HEK293 (cell line): ENCODE results near the gene BRF1.
A peak's percentile ranks its signal among the peaks of the same experiment; 100 is the strongest.

Experiments used
- CTCF ChIA-PET: fragments of 350-600 bp; formaldehyde crosslinking; extraction: SDS; loops from one replicate; lab custom pipeline; 2021; ENCODE audit warnings: antibody characterized with exemption; lab: Yijun Ruan, JAX
- POLR2A ChIA-PET: fragments of 300-600 bp; formaldehyde crosslinking; extraction: SDS; loops from one replicate; lab custom pipeline; 2020; ENCODE audit warnings: antibody characterized with exemption, inconsistent platforms; lab: Yijun Ruan, JAX
- H3K27ac ChIP-seq: fragments of 200-500 bp; sonication (Bioruptor generic); 2 replicates; pipeline ENCODE4 v1.5.1; 2014; ENCODE audit warnings: low read depth, low read length, control low read depth, inconsistent platforms; ENCODE audit errors: extremely low read depth
- H3K36me3 ChIP-seq, 2 experiments: fragments of 200-500 bp in 1 of 2; sonication (Bioruptor generic) in 1 of 2; 1 replicate in 1 of 2; 2 replicates in 1 of 2; pipeline ENCODE4 v1.5.1; 2014 to 2017; ENCODE audit warnings: inconsistent platforms in 2 of 2, low read length in 2 of 2; ENCODE audit not compliant: control insufficient read depth in 2 of 2, insufficient read depth in 1 of 2
- H3K4me1 ChIP-seq: fragments of 200-500 bp; sonication (Bioruptor generic); 2 replicates; pipeline ENCODE4 v1.5.1; 2014; ENCODE audit warnings: mild to moderate bottlenecking, low read length, inconsistent platforms; ENCODE audit not compliant: control insufficient read depth, insufficient read depth
- H3K4me3 ChIP-seq: 2 replicates; pipeline ENCODE4 v1.5.1; 2011; ENCODE audit warnings: low read depth, mild to moderate bottlenecking, control low read depth, low read length, moderate library complexity
- H3K9me3 ChIP-seq: fragments of 200-500 bp; sonication (Bioruptor generic); 2 replicates; pipeline ENCODE4 v1.5.1; 2014; ENCODE audit warnings: low read depth, low read length, inconsistent platforms; ENCODE audit not compliant: control insufficient read depth, insufficient read depth
- GLIS1 ChIP-seq: fragments of 450-650 bp; formaldehyde crosslinking; IDR thresholded peaks from 2 replicates; pipeline ENCODE4 v1.5.1; 2016; ENCODE audit warnings: missing biosample characterization, missing genetic modification characterization
- GLIS2 ChIP-seq: fragments of 450-650 bp; formaldehyde crosslinking; IDR thresholded peaks from 2 replicates; pipeline ENCODE4 v1.5.1; 2016; ENCODE audit warnings: missing biosample characterization, missing genetic modification characterization
- MEIS1 ChIP-seq: sonication (generic); formaldehyde crosslinking; IDR thresholded peaks from 2 replicates; pipeline ENCODE4 v1.8.1; 2022; ENCODE audit warnings: missing genetic modification reagents, mild to moderate bottlenecking, borderline replicate concordance
- SP2 ChIP-seq: fragments of 450-650 bp; formaldehyde crosslinking; IDR thresholded peaks from 2 replicates; pipeline ENCODE4 v1.5.1; 2016; ENCODE audit warnings: missing biosample characterization, missing genetic modification characterization
- SP7 ChIP-seq: fragments of 450-650 bp; formaldehyde crosslinking; IDR thresholded peaks from 2 replicates; pipeline ENCODE4 v1.5.1; 2016; ENCODE audit warnings: missing biosample characterization, missing genetic modification characterization
- ZBTB20 ChIP-seq: fragments of 450-650 bp; formaldehyde crosslinking; IDR thresholded peaks from 2 replicates; pipeline ENCODE4 v1.5.1; 2016; ENCODE audit warnings: missing biosample characterization, missing genetic modification characterization
- ZNF16 ChIP-seq: fragments of 450-650 bp; formaldehyde crosslinking; IDR thresholded peaks from 2 replicates; pipeline ENCODE4 v1.5.1; 2016; ENCODE audit warnings: low read depth, missing biosample characterization, missing genetic modification characterization
- ZNF175 ChIP-seq: fragments of 450-650 bp; formaldehyde crosslinking; IDR thresholded peaks from 2 replicates; pipeline ENCODE4 v1.5.1; 2016; ENCODE audit warnings: missing biosample characterization, missing genetic modification characterization
- ZNF350 ChIP-seq: fragments of 450-650 bp; formaldehyde crosslinking; IDR thresholded peaks from 2 replicates; pipeline ENCODE4 v1.5.0; 2017; ENCODE audit warnings: missing biosample characterization, mild to moderate bottlenecking, missing genetic modification characterization
- ZNF423 ChIP-seq: fragments of 450-650 bp; formaldehyde crosslinking; IDR thresholded peaks from 2 replicates; pipeline ENCODE4 v1.5.1; 2016; ENCODE audit warnings: missing biosample characterization, missing genetic modification characterization
- ZNF514 ChIP-seq: fragments of 450-650 bp; formaldehyde crosslinking; IDR thresholded peaks from 2 replicates; pipeline ENCODE4 v1.5.1; 2016; ENCODE audit warnings: missing biosample characterization, missing genetic modification characterization
- ZNF549 ChIP-seq: fragments of 450-650 bp; IDR thresholded peaks from 2 replicates; pipeline ENCODE4 v1.5.1; 2018; ENCODE audit warnings: missing biosample characterization, missing genetic modification characterization, mild to moderate bottlenecking, inconsistent platforms, moderate library complexity
- ZNF571 ChIP-seq: fragments of 450-650 bp; formaldehyde crosslinking; IDR thresholded peaks from 2 replicates; pipeline ENCODE4 v1.5.0; 2017; ENCODE audit warnings: missing biosample characterization, missing genetic modification characterization
- ZNF623 ChIP-seq: fragments of 450-650 bp; formaldehyde crosslinking; IDR thresholded peaks from 2 replicates; pipeline ENCODE4 v1.5.1; 2016; ENCODE audit warnings: missing biosample characterization, missing genetic modification characterization
- ZNF791 ChIP-seq: fragments of 450-650 bp; formaldehyde crosslinking; IDR thresholded peaks from 2 replicates; pipeline ENCODE4 v1.5.1; 2016; ENCODE audit warnings: missing biosample characterization, missing genetic modification characterization
- ZNF830 ChIP-seq: fragments of 450-650 bp; IDR thresholded peaks from 2 replicates; pipeline ENCODE4 v1.5.0; 2018; ENCODE audit warnings: missing biosample characterization, missing genetic modification characterization, low read depth, mild to moderate bottlenecking, moderate library complexity
- TF ChIP-seq, protein P1 (sequence below): fragments of 450-650 bp; formaldehyde crosslinking; IDR thresholded peaks from 2 replicates; pipeline ENCODE4 v1.5.1; 2016; ENCODE audit warnings: missing biosample characterization, missing genetic modification characterization
- TF ChIP-seq, protein P2 (sequence below): sonication (generic); formaldehyde crosslinking; IDR thresholded peaks from 2 replicates; pipeline ENCODE4 v1.8.1; 2022; ENCODE audit warnings: mild to moderate bottlenecking, moderate library complexity, missing genetic modification reagents
- TF ChIP-seq, protein P3 (sequence below): fragments of 450-650 bp; formaldehyde crosslinking; IDR thresholded peaks from 2 replicates; pipeline ENCODE4 v1.5.1; 2017; ENCODE audit warnings: missing biosample characterization, missing genetic modification characterization
- TF ChIP-seq, protein P4 (sequence below): fragments of 450-650 bp; formaldehyde crosslinking; IDR thresholded peaks from 2 replicates; pipeline ENCODE4 v1.5.1; 2017; ENCODE audit warnings: missing biosample characterization, missing genetic modification characterization

BRF1 gene

DNA sequence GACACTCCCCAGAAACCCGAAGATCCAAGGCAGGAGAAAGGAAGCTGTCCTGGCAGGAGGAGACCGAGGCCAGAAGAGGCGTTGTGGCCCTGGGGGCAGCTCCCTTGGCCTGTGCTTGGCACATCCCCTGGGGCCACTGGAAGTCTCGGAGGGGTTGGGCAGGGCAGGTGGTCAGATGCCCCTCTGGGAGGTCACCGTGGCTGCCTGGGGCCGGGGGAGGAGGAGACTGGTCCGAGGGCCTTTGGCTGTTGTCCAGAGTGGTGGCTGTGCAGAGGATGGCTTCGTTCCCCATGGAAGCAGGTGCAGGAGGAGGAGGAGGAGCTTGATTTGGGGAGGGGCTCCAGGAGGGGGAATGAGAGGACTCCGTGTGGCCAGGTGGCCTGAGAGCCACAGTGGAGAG, 116.3 kb downstream of the BRF1 start:
- no peak overlapping the region for H3K4me3 ChIP-seq
- CTCF ChIA-PET, result interaction anchor here (0.6 to 0.8 kb wide), 2 partner anchors 34 to 90 kb away, joined by 3 to 4 read pairs; no protein-coding TSS in a partner anchor
- POLR2A ChIA-PET, result no interaction called here
- no peaks in the 10 kb centered on the region for H3K9me3 ChIP-seq
- no peaks in the 10 kb centered on the region for H3K4me1 ChIP-seq
- no peaks in the 10 kb centered on the region for H3K36me3 ChIP-seq
- no peak overlapping the region for H3K27ac ChIP-seq
- TF ChIP-seq ZNF830 (tag by site-specific recombination), result no peak
- TF ChIP-seq ZNF623, result no peak
- peak; percentile 48 for TF ChIP-seq GLIS1 (tag by site-specific recombination)
- no peak for TF ChIP-seq ZNF350
- TF ChIP-seq ZNF514 (tag by site-specific recombination), result no peak
- peak; percentile 34; the same call in 1 of the 2 replicates for TF ChIP-seq GLIS2 (tag by site-specific recombination)
- TF ChIP-seq, protein P1, sequence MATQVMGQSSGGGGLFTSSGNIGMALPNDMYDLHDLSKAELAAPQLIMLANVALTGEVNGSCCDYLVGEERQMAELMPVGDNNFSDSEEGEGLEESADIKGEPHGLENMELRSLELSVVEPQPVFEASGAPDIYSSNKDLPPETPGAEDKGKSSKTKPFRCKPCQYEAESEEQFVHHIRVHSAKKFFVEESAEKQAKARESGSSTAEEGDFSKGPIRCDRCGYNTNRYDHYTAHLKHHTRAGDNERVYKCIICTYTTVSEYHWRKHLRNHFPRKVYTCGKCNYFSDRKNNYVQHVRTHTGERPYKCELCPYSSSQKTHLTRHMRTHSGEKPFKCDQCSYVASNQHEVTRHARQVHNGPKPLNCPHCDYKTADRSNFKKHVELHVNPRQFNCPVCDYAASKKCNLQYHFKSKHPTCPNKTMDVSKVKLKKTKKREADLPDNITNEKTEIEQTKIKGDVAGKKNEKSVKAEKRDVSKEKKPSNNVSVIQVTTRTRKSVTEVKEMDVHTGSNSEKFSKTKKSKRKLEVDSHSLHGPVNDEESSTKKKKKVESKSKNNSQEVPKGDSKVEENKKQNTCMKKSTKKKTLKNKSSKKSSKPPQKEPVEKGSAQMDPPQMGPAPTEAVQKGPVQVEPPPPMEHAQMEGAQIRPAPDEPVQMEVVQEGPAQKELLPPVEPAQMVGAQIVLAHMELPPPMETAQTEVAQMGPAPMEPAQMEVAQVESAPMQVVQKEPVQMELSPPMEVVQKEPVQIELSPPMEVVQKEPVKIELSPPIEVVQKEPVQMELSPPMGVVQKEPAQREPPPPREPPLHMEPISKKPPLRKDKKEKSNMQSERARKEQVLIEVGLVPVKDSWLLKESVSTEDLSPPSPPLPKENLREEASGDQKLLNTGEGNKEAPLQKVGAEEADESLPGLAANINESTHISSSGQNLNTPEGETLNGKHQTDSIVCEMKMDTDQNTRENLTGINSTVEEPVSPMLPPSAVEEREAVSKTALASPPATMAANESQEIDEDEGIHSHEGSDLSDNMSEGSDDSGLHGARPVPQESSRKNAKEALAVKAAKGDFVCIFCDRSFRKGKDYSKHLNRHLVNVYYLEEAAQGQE, result no peak

DNA sequence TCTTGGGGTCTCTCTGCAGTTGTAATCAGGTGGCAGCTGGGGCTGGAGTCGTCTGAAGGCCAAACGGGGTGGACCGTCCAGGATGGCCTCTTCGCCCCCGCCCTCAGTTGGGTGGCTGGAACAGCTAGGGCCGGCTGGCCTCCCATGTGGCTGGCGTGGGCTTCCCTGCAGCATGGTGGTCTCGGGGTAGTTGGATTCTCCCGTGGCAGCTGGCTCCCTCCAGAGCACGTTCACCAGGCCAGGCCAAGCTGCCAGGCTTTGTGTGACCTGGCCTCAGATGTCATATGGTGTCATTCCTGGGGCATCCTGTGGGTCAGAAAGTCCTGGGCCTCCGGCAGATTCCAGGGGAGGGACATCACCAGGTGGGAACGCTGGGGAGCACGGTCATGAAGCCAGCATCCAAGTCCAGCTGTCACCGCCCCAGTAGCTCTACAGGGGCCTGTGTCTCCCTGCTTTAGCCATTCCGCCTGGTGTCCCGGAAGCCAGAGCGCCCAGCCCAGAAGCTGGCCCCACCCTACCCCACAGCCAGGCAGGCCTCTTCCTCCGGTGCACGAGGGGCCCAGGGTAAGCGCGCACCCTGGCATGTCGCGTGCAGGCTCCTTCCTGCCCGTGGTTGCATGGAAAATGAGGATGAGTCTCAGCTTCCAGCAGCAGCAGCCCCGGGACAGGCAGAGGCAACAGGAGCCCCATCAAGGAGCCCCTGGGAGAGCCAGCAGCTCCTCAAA, 118.3 kb downstream of the BRF1 start:
- ChIA-PET POLR2A (interaction anchor here (3.2 kb wide), 1 partner anchor 12 kb away, joined by 9 read pairs; no protein-coding TSS in a partner anchor), CTCF (interaction anchor here (0.7 to 4.0 kb wide), 5 partner anchors 13 to 355 kb away, joined by 3 to 18 read pairs (median 3); partner anchors contain the start of gene JAG2)
- Histone ChIP-seq H3K9me3 (no peaks in the 10 kb centered on the region), H3K4me1 (no peaks in the 10 kb centered on the region), H3K27ac (no peak overlapping the region), H3K4me3 (no peak overlapping the region), H3K36me3 (no peaks in the 10 kb centered on the region)
- TF ChIP-seq ZNF16 (no peak), ZNF175 (no peak), SP7 (tag by site-specific recombination) (no peak), ZNF549 (tag by site-specific recombination) (no peak), ZNF423 (no peak), ZNF571 (tag by site-specific recombination) (no peak), ZNF830 (tag by site-specific recombination) (no peak), ZNF791 (tag by site-specific recombination) (no peak), ZBTB20 (tag by site-specific recombination) (no peak), SP2 (no peak), MEIS1 (CRISPR knock-in tag) (no peak)
- TF ChIP-seq, protein P2, sequence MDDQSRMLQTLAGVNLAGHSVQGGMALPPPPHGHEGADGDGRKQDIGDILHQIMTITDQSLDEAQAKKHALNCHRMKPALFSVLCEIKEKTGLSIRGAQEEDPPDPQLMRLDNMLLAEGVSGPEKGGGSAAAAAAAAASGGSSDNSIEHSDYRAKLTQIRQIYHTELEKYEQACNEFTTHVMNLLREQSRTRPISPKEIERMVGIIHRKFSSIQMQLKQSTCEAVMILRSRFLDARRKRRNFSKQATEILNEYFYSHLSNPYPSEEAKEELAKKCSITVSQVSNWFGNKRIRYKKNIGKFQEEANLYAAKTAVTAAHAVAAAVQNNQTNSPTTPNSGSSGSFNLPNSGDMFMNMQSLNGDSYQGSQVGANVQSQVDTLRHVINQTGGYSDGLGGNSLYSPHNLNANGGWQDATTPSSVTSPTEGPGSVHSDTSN (CRISPR knock-in tag), result no peak
- TF ChIP-seq, protein P3, sequence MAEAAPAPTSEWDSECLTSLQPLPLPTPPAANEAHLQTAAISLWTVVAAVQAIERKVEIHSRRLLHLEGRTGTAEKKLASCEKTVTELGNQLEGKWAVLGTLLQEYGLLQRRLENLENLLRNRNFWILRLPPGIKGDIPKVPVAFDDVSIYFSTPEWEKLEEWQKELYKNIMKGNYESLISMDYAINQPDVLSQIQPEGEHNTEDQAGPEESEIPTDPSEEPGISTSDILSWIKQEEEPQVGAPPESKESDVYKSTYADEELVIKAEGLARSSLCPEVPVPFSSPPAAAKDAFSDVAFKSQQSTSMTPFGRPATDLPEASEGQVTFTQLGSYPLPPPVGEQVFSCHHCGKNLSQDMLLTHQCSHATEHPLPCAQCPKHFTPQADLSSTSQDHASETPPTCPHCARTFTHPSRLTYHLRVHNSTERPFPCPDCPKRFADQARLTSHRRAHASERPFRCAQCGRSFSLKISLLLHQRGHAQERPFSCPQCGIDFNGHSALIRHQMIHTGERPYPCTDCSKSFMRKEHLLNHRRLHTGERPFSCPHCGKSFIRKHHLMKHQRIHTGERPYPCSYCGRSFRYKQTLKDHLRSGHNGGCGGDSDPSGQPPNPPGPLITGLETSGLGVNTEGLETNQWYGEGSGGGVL, result no peak
- TF ChIP-seq, protein P4, sequence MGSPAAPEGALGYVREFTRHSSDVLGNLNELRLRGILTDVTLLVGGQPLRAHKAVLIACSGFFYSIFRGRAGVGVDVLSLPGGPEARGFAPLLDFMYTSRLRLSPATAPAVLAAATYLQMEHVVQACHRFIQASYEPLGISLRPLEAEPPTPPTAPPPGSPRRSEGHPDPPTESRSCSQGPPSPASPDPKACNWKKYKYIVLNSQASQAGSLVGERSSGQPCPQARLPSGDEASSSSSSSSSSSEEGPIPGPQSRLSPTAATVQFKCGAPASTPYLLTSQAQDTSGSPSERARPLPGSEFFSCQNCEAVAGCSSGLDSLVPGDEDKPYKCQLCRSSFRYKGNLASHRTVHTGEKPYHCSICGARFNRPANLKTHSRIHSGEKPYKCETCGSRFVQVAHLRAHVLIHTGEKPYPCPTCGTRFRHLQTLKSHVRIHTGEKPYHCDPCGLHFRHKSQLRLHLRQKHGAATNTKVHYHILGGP (tag by site-specific recombination), result no peak
- TF ChIP-seq, all 188 proteins: peak for 0
